HG02642 (cell line): ENCODE data around the gene ABCE1.

ENCODE experiments used
- ATAC-seq: cut with Tn5 transposase; IDR thresholded peaks from one replicate; pipeline ENCODE4 v1.9.1; 2021; ENCODE audit warnings: mild to moderate bottlenecking; ENCODE audit not compliant: unreplicated experiment, poor library complexity

Gene ABCE1

DNA sequence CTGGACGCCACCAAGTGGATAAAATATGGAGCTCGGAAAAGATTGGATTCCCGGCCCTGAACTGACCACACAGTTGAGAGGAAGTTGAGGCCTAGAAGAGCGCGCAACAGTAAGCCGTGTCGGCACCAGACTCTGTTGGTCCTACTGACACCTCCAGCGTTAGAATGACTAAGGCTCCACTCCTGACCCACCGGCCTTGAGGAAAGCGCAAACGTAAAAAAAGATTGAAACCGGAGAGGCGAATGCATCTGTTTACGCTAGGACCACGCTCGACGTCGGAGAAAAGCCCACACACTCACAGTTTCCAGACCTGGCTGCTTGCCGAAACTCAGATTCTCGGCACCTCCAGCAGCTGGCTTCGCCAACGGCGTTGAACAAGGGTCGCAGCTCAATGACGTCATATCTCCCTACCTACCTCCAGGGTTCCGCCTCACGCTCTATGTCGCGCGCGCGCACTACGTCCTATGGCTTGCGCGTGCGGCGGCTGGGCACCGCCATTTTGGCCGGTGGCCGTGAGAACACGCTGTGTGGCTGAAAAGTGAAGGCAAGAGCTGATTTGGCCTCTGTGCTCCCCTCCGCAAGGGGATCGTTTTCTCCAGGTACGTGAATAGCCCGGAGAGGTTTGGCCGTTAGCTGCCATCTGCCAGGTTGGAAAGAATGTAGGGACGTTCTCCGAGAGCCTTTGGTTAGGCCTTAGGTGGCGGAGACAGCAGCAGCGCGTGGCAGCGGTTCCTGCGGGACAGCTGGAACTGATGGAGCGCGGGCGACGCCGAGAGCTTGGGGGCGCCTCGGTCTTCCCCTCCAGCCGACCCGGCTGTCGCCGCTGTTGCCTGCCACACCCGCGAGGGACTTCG, at the start of gene ABCE1, which contains the start of gene ANAPC10:
Gene ABCE1 (plus strand): TSS at position 491 of the 854 bp plus-strand sequence. CDS start 6,102 bp downstream, outside the sequence.
Gene ANAPC10 (minus strand): TSS at position 376 of the 854 bp plus-strand sequence. CDS start 2,097 bp downstream, outside the sequence.
- peak; percentile 86 for ATAC-seq

- no peak for ATAC-seq
Observed at GRCh38 chr4:145048817-145049216, 49.3 kb upstream of the ABCE1 start.

GRCh38 chr4:145049241-145049640, 48.9 kb upstream of the ABCE1 start:
- no peak for ATAC-seq

DNA sequence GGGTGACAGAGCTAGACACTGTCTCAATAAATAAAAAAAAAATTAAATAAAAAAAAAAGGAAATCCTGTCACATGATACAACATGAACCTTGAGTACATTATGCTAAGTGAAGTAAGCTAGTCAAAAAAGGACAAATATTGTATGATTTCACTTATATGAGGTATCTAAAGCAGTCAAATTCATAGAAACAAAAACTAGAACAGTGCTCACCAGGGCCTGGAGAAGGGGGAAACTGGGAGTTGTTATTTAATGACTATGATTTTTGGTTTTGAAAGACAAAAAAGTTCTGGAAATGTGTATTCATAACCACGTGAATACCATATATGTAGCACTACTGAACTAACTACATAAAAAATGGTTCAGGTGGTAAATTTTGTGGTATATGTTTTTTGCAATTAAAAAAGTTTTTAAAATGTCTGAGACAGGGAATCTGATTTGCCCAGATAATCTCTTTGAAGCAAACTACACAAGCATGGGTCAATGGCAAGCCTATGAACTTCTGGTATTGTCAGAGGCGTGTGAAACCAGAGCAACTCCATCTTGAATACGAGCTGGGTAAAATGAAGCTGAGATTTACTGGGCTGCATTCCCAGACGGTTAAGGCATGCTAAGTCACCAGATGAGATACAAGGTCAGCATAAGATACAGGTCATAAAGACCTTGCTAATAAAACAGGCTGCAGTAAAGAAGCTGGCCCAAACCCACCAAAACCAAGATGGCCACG, 42.4 kb upstream of the ABCE1 start:
- no peak for ATAC-seq

DNA sequence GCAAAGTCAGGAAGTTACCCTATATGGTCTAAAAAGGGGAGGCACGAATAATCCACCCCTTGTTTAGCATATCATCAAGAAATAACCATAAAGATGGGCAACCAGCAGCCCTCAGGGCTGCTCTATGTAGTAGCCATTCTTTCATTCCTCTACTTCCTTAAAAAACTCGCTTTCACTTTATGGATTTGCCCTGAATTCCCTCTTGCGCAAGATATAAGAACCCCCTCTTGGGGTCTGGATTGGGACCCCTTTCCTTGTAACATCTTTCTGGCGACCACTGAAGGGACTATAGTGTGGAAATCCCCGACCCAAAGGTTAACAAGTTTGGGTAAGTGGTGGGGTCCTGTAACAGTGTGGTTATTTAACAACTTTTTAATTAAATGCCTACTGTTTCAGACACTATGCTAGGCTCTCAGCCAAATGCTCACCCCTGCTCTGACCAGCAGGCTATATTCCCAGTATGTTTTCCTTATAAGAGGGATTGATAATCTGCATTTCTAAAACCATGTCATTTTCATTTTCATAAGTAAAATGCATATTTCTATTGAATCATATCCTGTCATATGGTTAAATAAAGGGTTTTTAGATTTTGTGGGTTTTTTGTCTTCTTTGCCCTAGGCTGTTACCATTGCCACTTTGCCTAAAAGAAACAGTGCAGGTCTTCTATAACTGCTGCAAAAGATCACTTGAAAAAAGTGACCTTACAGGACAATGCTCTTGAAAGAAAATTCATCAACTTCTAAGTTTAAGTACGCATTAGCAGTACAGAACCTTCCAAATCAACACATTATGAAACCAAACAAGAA, 41.6 kb upstream of the ABCE1 start:
- no peak for ATAC-seq

- no peak for ATAC-seq
Observed at GRCh38 chr4:145058256-145058655, 39.9 kb upstream of the ABCE1 start.

DNA sequence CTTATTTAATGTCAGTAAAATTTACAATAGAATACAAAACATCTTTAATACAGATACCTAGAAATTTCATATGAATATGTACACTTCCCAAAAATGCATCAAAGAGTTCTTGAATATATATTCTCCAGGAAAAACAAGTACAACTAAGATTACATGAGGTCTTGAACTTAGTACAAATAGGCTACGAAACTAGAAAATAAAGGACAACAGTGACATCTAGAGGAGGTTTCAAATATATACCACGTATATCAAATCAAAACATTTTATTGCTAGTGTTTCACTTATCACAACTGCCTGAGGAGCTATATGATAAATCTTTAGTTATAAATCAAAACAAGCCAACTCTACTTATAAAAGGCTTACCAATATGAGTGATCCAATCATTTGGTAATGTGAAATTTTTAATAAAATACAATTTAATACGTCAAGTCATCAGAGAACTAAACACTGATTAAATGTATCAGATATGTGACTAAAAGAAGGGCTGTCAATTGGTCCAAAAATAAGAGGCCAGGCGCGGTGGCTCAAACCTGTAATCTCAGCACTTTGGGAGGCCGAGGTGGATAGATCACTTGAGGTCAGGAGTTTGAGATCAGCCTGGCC, 36.7 kb upstream of the ABCE1 start:
- ATAC-seq, result no peak

DNA sequence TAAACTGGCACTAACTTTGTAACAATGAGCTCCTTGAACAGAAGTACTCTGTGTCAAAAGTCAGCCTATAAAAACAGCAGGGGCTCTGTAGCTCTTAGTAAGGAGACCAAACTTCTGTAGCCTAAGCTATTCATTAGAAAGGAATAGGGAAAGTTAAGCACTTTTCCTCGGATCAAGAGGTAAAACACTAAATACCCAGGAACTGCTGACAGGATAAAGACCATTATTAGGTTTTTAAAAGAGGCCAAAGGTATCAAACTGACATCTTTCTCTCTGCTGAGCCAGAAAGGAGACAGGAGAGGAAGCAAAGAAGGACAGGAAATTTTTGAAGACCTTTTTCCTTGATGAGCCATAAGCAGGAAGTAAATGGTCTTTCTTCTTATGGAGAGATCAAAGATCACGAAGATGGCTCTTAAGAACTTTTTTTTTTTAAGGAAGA, 32.0 kb upstream of the ABCE1 start:
- ATAC-seq, result no peak

DNA sequence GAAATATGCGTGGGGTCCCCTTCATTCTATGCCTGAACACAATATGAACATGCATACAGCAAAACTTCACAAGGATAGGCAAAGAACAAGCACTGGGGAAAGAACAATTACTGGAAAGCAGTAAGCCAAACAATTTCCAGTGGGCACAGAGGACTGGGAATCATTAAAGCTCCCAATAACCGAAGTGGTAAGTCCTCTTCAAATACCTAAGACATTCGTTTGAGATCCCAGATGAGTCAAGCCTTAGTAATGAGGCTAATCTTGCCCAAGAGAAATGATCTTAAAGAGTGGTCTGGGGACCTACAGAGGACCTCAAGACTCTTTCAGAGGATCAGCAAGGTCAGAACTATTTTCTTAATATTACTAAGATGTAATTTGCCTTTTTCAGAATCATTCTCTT, 28.8 kb upstream of the ABCE1 start:
- ATAC-seq, result no peak

- ATAC-seq, result no peak
Observed at GRCh38 chr4:145071560-145071959, 26.6 kb upstream of the ABCE1 start.

DNA sequence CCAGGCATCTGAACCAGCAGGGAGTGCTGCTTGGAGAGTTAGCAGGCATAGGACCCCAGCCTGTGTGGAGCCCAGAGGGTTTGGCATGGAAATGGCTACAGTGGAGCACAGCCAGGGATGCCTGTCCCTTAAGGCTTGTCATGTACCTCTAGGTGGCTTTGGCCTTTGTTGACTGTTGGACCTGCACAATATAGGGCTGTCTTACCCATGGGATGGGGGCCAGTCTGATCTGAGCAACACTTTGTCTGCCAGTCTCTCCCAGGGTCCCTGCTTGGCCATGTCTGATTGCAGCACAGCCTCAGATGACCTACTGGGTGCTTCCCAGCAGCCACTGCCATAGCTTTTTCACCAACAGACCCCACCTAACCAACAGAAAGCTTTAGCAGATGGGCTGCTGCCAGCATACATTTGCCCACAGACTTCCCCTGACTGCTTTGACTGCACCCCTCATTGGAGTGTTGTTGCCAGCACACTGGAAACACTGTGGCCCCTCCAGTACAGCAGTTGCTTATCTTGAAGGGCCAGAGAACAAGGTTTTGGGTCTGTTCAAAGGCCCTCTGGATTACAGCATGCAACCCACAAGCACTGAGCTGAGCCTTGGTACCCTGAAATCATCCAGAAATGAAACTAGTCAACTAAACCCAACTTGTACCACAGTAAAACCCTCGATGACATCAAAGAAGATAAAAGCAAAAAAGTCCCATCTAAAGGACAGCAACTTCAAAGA, 22.2 kb upstream of the ABCE1 start:
- no peak for ATAC-seq

- no peak for ATAC-seq
Observed at GRCh38 chr4:145076469-145076855, 21.6 kb upstream of the ABCE1 start.

DNA sequence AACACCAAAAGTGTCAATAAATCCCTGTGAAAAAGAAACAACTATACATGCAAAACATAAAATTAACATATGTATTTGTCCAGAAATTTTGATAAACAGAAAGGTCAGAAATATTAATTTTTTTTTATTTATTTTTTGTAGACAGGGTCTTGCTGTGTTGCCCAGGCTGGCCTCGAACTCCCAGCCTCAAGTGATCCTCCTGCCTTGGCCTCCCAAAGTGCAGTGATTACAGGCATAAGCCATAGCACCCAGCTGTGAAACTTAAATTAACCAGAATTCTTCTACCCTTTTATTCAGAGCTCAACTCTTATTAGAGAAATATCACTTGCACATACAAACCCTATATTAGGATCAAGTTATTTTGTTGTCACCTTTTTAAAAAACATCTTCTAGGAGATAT, 16.4 kb upstream of the ABCE1 start:
- ATAC-seq, result no peak

DNA sequence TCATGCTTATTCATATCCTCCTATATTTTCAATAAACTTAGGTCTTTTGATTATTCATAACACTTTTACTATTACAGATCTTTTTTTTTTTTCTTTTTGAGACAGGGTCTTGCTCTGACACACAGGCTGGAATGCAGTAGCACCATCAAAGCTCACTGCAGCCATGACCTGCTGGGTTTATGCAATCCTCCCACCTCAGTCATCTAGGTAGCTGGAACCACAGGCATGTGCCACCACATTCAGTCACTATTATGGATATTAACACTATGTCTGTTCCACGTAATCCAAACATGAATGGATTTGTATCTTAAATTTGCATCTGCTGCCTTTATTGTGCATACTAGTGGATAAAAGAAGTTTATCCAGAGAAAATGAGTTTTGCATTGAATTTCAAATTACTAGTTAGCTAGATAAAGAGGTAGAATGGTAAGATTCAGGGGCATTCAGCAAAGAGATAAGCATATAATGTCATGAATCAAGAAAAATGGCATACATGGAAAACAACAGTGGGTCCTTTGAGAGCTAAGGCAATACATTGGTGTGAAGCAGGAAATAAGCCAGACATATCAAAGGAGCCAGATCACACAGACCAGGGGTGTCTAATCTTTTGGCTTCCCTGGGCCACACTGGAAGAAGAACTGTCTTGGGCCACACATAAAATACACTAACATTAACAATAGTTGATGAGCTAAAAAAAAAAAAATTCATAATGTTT, 14.1 kb upstream of the ABCE1 start:
- ATAC-seq, result no peak

DNA sequence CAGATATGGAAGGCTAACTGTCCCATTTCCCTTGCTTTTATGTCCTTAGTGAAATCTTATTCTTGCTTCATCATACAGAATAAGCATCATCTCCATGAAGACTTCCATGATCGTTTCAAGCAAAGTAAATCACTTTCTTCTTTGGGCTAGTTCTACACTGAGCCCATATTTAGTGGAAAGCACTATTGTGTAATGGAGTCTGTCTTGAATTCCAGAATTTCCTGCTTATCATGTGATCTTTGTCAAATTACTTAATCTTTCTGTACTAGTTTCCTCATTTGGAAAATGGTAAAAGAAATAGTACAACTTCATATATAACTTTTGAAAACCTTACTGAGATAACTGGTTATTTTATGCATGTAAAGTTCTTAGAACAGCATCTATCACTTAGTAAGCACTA, 7.7 kb upstream of the ABCE1 start:
- ATAC-seq, result no peak

- ATAC-seq, result no peak
Observed at GRCh38 chr4:145093638-145094037, 4.5 kb upstream of the ABCE1 start.

DNA sequence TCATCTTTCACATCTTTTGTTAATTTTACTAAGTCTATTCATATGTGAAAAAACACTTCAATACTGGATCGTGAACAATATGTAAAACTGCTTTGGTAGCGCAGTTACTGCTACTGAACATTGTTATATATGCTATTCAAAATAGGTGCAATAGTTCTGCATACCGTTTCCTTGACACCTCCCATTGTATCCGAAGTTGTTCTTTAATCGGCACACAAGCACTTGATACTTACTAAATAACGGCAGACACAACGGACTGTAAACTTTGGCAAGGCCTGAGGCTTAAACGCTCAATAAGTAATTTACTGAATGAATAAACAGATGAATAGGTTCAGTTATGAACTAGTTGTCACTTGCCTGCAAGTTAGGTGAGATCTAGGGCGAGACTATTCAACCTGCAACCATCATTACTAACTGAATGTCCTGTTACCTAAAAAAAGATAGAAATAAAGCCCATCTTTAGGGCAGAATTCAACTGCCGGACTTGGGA, 735 bp upstream of the ABCE1 start:
- ATAC-seq, result peak; percentile 0

- ATAC-seq, result peak; percentile 14
Observed at GRCh38 chr4:145098675-145099037, 545 bp downstream of the ABCE1 start.

DNA sequence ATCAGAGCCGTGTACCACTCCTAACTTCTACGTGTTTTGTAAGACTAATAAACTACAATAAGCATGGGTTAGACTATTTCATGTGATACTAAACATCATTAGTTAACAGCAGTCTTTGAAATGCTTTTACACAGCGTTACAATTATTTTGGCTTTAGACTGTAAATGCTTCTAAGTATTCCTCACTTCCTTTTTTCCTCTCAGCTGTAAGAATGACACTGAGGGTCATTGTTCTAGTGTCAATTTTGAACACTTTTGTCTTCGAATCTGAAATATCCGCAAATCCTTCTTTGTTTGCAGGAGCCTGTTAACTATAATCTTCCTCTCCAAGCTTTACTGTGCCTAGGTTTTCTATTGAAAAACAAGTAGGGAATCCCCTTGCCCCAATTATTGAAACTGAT, 1.5 kb downstream of the ABCE1 start:
- no peak for ATAC-seq
